ENCODE data around the gene TMEM125. TPM values are rescaled to one million over a fixed set of nuclear protein-coding genes. Genes with fewer than 3 reads are reported as not detected.

The TMEM125 gene
- total RNA-seq, 1 donor from 2014 or later: 15.7 TPM

GRCh38 chr1:43250351-43250761 lies 19.4 kb upstream of the TMEM125 start:
- no peak overlapping the region for H3K4me3 ChIP-seq (ENCODE audit: low read depth, low read length)
- H3K27me3 ChIP-seq (ENCODE audit: control insufficient read depth, insufficient read depth, low read length): peaks cover 5% of the 10 kb centered on the region
- H3K36me3 ChIP-seq (ENCODE audit: control insufficient read depth, insufficient read depth, low read length): no peaks in the 10 kb centered on the region
- no peak for TF ChIP-seq CTCF (IDR thresholded peaks at IDR 0.05; ENCODE audit: insufficient read depth, low read length, poor library complexity, severe bottlenecking)
- no peak for DNase-seq (ENCODE audit: low read depth)

GRCh38 chr1:43251024-43251423 lies 18.8 kb upstream of the TMEM125 start:
- TF ChIP-seq CTCF (IDR thresholded peaks at IDR 0.05; ENCODE audit: insufficient read depth, low read length, poor library complexity, severe bottlenecking): no peak
- DNase-seq (ENCODE audit: low read depth): no peak
- H3K36me3 ChIP-seq (ENCODE audit: control insufficient read depth, insufficient read depth, low read length): no peaks in the 10 kb centered on the region

GRCh38 chr1:43252225-43252624 lies 17.6 kb upstream of the TMEM125 start:
- TF ChIP-seq CTCF (IDR thresholded peaks at IDR 0.05; ENCODE audit: insufficient read depth, low read length, poor library complexity, severe bottlenecking): no peak
- DNase-seq (ENCODE audit: low read depth): no peak
- H3K4me3 ChIP-seq (ENCODE audit: low read depth, low read length): no peak overlapping the region
- no peaks in the 10 kb centered on the region for H3K36me3 ChIP-seq (ENCODE audit: control insufficient read depth, insufficient read depth, low read length)
- H3K27me3 ChIP-seq (ENCODE audit: control insufficient read depth, insufficient read depth, low read length): peaks cover 5% of the 10 kb centered on the region

More at GRCh38 chr1:43251024-43251423, 18.8 kb upstream of the TMEM125 start:
- H3K27me3 ChIP-seq (ENCODE audit: control insufficient read depth, insufficient read depth, low read length): peaks cover 5% of the 10 kb centered on the region
- H3K4me3 ChIP-seq (ENCODE audit: low read depth, low read length): no peak overlapping the region

GRCh38 chr1:43253173-43253572 lies 16.6 kb upstream of the TMEM125 start:
- Histone ChIP-seq H3K27me3 (ENCODE audit: control insufficient read depth, insufficient read depth, low read length) (peaks cover 5% of the 10 kb centered on the region), H3K36me3 (ENCODE audit: control insufficient read depth, insufficient read depth, low read length) (no peaks in the 10 kb centered on the region), H3K4me3 (ENCODE audit: low read depth, low read length) (no peak overlapping the region)
- no peak for DNase-seq (ENCODE audit: low read depth)
- TF ChIP-seq CTCF (IDR thresholded peaks at IDR 0.05; ENCODE audit: insufficient read depth, low read length, poor library complexity, severe bottlenecking): no peak

GRCh38 chr1:43253876-43254275 lies 15.9 kb upstream of the TMEM125 start:
- Histone ChIP-seq H3K4me3 (ENCODE audit: low read depth, low read length) (no peak overlapping the region), H3K27me3 (ENCODE audit: control insufficient read depth, insufficient read depth, low read length) (peaks cover 5% of the 10 kb centered on the region), H3K36me3 (ENCODE audit: control insufficient read depth, insufficient read depth, low read length) (no peaks in the 10 kb centered on the region)
- DNase-seq (ENCODE audit: low read depth): no peak
- no peak for TF ChIP-seq CTCF (IDR thresholded peaks at IDR 0.05; ENCODE audit: insufficient read depth, low read length, poor library complexity, severe bottlenecking)

GRCh38 chr1:43255438-43256210 lies 14.2 kb upstream of the TMEM125 start:
- Histone ChIP-seq H3K4me3 (ENCODE audit: low read depth, low read length) (no peak overlapping the region), H3K36me3 (ENCODE audit: control insufficient read depth, insufficient read depth, low read length) (no peaks in the 10 kb centered on the region), H3K27me3 (ENCODE audit: control insufficient read depth, insufficient read depth, low read length) (peaks cover 5% of the 10 kb centered on the region)
- DNase-seq (ENCODE audit: low read depth): no peak
- TF ChIP-seq CTCF (IDR thresholded peaks at IDR 0.05; ENCODE audit: insufficient read depth, low read length, poor library complexity, severe bottlenecking): no peak

Measured in kidney epithelial cell (primary cell).